Tibial artery (tissue), 4 donors: Measurements from ENCODE around the gene VAV3.

Source experiments
- DNase-seq, 2 donors: peaks; one replicate each; pipeline ENCODE4 v3.0.0-alpha.2; 2019
- H3K27ac ChIP-seq, 2 donors: fragments of 200-600 bp; sonication (generic) in 1 of 2; 1 replicate in 1 of 2; 2 replicates in 1 of 2; pipeline ENCODE4 v1.5.1; 2018 to 2019; ENCODE audit warnings: mild to moderate bottlenecking in 1 of 2
- H3K27me3 ChIP-seq, 2 donors: fragments of 200-600 bp; sonication (generic) in 1 of 2; one replicate each; pipeline versions ENCODE4 v1.5.1 to v1.6.0; 2016 to 2019
- H3K36me3 ChIP-seq, 3 donors: fragments of 200-600 bp; sonication (generic) in 2 of 3; one replicate each; pipeline ENCODE4 v1.5.1; 2016 to 2019; ENCODE audit warnings: mild to moderate bottlenecking in 2 of 3
- H3K4me1 ChIP-seq, 4 donors: fragments of 200-600 bp; sonication (generic) in 2 of 4; 1 replicate in 3 of 4; 2 replicates in 1 of 4; pipeline ENCODE4 v1.5.1; 2016 to 2019
- H3K4me3 ChIP-seq, 2 donors: fragments of 200-600 bp; sonication (generic) in 1 of 2; 1 replicate in 1 of 2; 2 replicates in 1 of 2; pipeline ENCODE4 v1.5.1; 2018 to 2019; ENCODE audit warnings: mild to moderate bottlenecking in 2 of 2
- H3K9me3 ChIP-seq, 3 donors: fragments of 200-600 bp; sonication (generic) in 1 of 3; one replicate each; pipeline ENCODE4 v1.5.1; 2016 to 2019
- CTCF ChIP-seq, 2 experiments: fragments of 200-600 bp in 1 of 2; fragments of 450-650 bp in 1 of 2; IDR thresholded peaks; one replicate each; pipeline ENCODE4 v1.5.1; 2017 to 2019; ENCODE audit warnings: antibody characterized with exemption in 2 of 2, mild to moderate bottlenecking in 1 of 2, moderate library complexity in 1 of 2
- intact Hi-C: fragments of 100-400 bp; cut with DNase I; formaldehyde crosslinking; loops from one replicate; pipeline ENCODE4 v1.15.0; 2023; ENCODE audit warnings: low total_unique reads

VAV3 gene

GRCh38 chr1:107593501-107594209 is 371.3 kb downstream of the VAV3 start:
- intact Hi-C loops, result no loop called here
- Histone ChIP-seq H3K4me3 (no peak overlapping the region), H3K36me3 (no peaks in the 10 kb centered on the region), H3K27me3 (no peaks in the 10 kb centered on the region), H3K4me1 (no peaks in the 10 kb centered on the region), H3K9me3 (no peaks in the 10 kb centered on the region), H3K27ac (no peak overlapping the region)
- DNase-seq, result no peak
- TF ChIP-seq CTCF (IDR thresholded peaks at IDR 0.05), result no peak

- Histone ChIP-seq H3K4me1 (no peaks in the 10 kb centered on the region), H3K27me3 (no peaks in the 10 kb centered on the region), H3K9me3 (no peaks in the 10 kb centered on the region), H3K27ac (no peak overlapping the region), H3K4me3 (no peak overlapping the region), H3K36me3 (no peaks in the 10 kb centered on the region)
- intact Hi-C loops, result no loop called here
- no peak for TF ChIP-seq CTCF (IDR thresholded peaks at IDR 0.05)
- DNase-seq, result no peak
Observed at GRCh38 chr1:107590900-107591622, 373.9 kb downstream of the VAV3 start.

GRCh38 chr1:107590087-107590486 is 374.9 kb downstream of the VAV3 start:
- TF ChIP-seq CTCF (IDR thresholded peaks at IDR 0.05), result no peak
- Histone ChIP-seq H3K4me3 (no peak overlapping the region), H3K27me3 (no peaks in the 10 kb centered on the region), H3K27ac (no peak overlapping the region), H3K36me3 (no peaks in the 10 kb centered on the region), H3K9me3 (no peaks in the 10 kb centered on the region), H3K4me1 (no peaks in the 10 kb centered on the region)
- intact Hi-C loops, result no loop called here
- no peak for DNase-seq

- intact Hi-C loops, result no loop called here
- no peaks in the 10 kb centered on the region for H3K9me3 ChIP-seq
- no peak overlapping the region for H3K4me3 ChIP-seq
- H3K4me1 ChIP-seq, result no peaks in the 10 kb centered on the region
- TF ChIP-seq CTCF (IDR thresholded peaks at IDR 0.05), result no peak
- no peaks in the 10 kb centered on the region for H3K27me3 ChIP-seq
- H3K27ac ChIP-seq, result no peak overlapping the region
- DNase-seq, result no peak
- H3K36me3 ChIP-seq, result no peaks in the 10 kb centered on the region
Observed at GRCh38 chr1:107588321-107588720, 376.7 kb downstream of the VAV3 start.

GRCh38 chr1:107575226-107575625 is 389.8 kb downstream of the VAV3 start:
- no peak for TF ChIP-seq CTCF (IDR thresholded peaks at IDR 0.05)
- no peaks in the 10 kb centered on the region for H3K36me3 ChIP-seq
- H3K27ac ChIP-seq, result no peak overlapping the region
- no peaks in the 10 kb centered on the region for H3K4me1 ChIP-seq
- intact Hi-C loops, result no loop called here
- DNase-seq, result no peak
- no peak overlapping the region for H3K4me3 ChIP-seq
- no peaks in the 10 kb centered on the region for H3K9me3 ChIP-seq
- no peaks in the 10 kb centered on the region for H3K27me3 ChIP-seq
